Panc1 (cell line): ENCODE results near the gene ARHGEF39.

ENCODE experiments used
- CTCF ChIP-seq: fragments of 450-650 bp; IDR thresholded peaks from 2 replicates; pipeline ENCODE4 v1.5.1; 2017; ENCODE audit warnings: mild to moderate bottlenecking
- REST ChIP-seq, 2 experiments: IDR thresholded peaks; 2 replicates each; pipeline ENCODE4 v1.6.1; 2011 to 2012; ENCODE audit warnings: low read depth in 2 of 2, control low read depth in 1 of 2, low read length in 1 of 2, mild to moderate bottlenecking in 1 of 2, moderate library complexity in 1 of 2; ENCODE audit not compliant: insufficient read depth in 1 of 2

GRCh38 chr9:35700942-35701341 is 35.9 kb upstream of the ARHGEF39 start:
- TF ChIP-seq CTCF (no peak), REST (IDR thresholded peaks at IDR 0.05; ENCODE audit: insufficient read depth in 1 of 2, low read depth in 2 of 2, low read length in 1 of 2) (no peak)
